Measurements from ENCODE around the gene SNRNP70.
A peak's percentile ranks its signal among the peaks of the same experiment; 100 is the strongest.
"Not testable (repeated sequence)": the region's sequence is repeated elsewhere in the genome, so short reads cannot be mapped to it uniquely, and the experiment has no call there.

Gene SNRNP70, protein sequence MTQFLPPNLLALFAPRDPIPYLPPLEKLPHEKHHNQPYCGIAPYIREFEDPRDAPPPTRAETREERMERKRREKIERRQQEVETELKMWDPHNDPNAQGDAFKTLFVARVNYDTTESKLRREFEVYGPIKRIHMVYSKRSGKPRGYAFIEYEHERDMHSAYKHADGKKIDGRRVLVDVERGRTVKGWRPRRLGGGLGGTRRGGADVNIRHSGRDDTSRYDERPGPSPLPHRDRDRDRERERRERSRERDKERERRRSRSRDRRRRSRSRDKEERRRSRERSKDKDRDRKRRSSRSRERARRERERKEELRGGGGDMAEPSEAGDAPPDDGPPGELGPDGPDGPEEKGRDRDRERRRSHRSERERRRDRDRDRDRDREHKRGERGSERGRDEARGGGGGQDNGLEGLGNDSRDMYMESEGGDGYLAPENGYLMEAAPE

DNA sequence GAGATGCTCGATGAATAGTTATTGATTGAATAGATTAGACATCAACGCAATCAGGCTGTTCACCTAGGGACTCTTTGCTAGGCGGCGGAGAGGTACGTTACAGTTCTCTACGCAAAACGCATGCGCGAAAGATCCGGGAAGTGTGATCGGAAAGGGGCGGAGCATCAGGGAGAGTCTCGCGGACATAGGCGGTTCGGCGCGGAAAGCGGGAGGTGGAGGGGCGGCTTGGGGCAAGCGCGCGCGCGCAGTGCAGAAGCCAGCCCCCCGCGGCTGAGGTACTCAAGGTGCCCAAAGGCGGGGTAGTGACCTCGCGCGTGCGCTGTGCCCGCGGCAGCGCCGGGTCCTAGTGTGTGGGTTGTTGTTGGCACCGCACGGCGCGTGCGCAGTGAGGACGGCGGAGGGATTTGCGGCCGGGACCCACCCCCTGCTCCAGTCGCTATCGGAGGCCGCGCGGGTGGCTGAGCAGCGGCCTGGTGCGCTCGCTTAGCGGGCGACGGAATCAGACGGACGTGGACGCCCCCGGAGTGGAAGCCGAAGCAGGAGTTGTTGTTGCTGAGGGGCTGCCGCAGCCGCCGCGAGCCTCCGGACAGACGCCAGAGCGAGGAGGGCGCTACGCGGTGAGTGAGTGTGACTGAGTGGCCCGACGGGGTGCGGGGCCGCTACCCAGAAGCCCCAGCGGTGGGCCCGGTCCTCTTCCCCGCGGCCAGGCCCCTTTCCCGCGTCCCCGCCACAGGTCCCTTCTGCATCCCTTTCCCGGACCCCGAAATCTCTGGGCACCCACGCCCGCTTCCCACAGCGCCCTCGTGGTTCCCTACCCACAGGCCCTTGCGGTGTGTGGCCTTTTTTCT lies at the start of gene SNRNP70:
SNRNP70 (plus strand) TSS at position 432 of the 848 bp plus-strand sequence. CDS start 964 bp downstream, outside the sequence.
- DNase-seq (ENCODE audit: low read depth) = peak; percentile 99
- peak within 1 kb of the TSS; percentile 96 for H3K4me3 ChIP-seq (ENCODE audit: low read depth, low read length)

DNA sequence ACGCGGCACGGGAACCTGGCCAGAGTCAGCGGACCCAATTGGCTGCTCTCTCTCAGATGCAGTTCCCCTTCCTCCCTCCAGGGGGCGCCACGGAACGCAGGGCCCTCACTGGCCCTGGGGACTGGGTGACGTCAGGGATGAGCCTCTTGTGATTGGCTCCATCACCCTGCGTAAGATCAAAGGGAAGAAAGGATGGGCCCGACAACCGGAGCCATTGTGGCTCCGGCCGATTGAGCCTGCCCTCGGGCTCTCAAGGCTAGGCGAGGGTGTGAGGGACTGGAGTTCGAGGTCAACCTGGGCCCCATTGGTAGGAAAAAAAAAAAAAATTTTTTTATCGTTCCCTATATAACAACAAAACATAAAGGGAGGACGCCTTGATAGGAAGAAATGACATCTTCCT lies 48.4 kb upstream of the SNRNP70 start, which contains the start of gene CGB1:
CGB1 (minus strand) TSS at position 81 of the 400 bp plus-strand sequence. CDS start 184 bp downstream, outside the sequence.
- not testable (repeated sequence) for H3K4me3 ChIP-seq (ENCODE audit: low read depth, low read length); DNase-seq (ENCODE audit: low read depth)

DNA sequence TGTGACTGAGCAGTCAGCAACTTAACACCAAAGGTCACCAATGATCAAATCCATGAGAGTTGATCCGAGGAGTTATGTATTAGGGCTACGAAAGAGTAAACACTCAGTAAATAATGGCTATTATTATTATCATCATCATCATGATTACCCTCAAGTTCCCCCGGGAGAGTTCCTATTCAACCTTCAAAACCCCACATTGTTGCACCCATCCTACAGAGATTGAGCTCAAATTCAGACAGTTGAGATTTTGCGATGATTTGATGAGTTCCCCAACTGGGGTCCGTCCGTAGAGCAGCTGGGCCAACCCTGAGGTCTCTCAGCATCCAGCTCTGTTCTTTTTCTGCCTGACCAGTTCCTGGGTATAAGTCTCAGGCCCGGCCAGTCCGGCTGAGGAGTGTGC lies 47.1 kb upstream of the SNRNP70 start:
- H3K4me3 ChIP-seq (ENCODE audit: low read depth, low read length); DNase-seq (ENCODE audit: low read depth): not testable (repeated sequence)

- DNase-seq (ENCODE audit: low read depth); H3K4me3 ChIP-seq (ENCODE audit: low read depth, low read length): not testable (repeated sequence)
Observed at GRCh38 chr19:49038557-49039276, 46.5 kb upstream of the SNRNP70 start.

DNA sequence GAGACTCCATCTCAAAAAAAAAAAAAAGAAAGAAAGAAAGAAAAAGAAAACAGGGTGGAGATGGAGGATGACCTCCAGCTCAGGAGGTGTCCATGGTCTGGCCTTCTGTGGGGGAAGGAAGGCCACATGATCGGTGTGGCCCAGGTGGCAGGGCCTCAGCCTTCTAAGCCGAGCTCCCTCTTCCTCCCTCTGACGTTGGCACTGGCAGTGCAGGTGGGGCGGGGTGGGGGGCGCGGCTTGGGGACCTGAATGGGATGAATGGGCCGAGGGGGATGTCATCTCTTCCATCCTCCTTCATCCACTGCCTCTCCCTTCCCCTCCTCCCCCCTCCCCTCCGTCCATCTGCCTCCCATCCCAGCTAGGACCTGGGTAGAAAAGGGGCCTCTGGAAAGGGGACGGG lies 45.5 kb upstream of the SNRNP70 start:
- not testable (repeated sequence) for DNase-seq (ENCODE audit: low read depth); H3K4me3 ChIP-seq (ENCODE audit: low read depth, low read length)

- no peak for DNase-seq (ENCODE audit: low read depth)
- no peak overlapping the region for H3K4me3 ChIP-seq (ENCODE audit: low read depth, low read length)
Observed at GRCh38 chr19:49042177-49042576, 43.1 kb upstream of the SNRNP70 start.

DNA sequence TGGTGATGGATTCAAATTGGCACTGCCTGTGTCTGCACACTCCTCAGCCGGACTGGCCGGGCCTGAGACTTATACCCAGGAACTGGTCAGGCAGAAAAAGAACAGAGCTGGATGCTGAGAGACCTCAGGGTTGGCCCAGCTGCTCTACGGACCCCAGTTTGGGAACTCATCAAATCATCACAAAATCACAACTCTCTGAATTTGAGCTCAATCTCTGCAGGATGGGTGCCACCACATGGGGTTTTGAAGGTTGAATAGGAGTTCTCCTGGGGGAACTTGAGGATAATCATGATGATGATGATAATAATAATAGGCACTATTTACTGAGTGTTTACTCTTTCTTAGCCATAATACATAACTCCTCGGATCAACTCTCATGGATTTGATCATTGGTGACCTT lies 42.6 kb upstream of the SNRNP70 start:
- not testable (repeated sequence) for DNase-seq (ENCODE audit: low read depth); H3K4me3 ChIP-seq (ENCODE audit: low read depth, low read length)

- not testable (repeated sequence) for H3K4me3 ChIP-seq (ENCODE audit: low read depth, low read length); DNase-seq (ENCODE audit: low read depth)
Observed at GRCh38 chr19:49043548-49043947, 41.7 kb upstream of the SNRNP70 start, which contains the start of gene CGB5. Gene CGB5, plus strand, starts transcription at chr19:49043848. Its CDS starts 362 bp downstream, at chr19:49044210.

DNA sequence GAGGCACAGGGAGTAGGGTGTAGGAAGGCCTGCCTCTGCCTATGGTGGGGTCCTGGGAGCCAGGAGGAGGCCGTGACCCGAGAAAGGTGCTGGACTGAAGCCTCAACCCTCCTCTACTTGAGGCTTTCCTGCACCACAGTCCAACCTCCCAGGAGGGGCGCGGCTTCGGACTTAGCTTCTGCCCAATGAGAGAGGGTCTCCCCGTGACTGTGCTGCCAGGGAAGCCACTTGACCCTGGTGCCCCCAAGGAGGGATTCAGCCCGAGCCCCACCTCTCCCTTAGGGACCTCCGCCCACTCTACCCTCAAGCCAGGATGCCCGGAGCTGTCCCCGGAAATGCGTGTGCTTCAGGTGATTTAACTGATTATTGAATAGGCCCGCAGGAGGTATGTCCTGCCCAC lies 36.2 kb upstream of the SNRNP70 start, which contains the start of gene CGB8:
CGB8 (minus strand) TSS at position 101 of the 400 bp plus-strand sequence. CDS start 372 bp downstream, outside the sequence.
- not testable (repeated sequence) for H3K4me3 ChIP-seq (ENCODE audit: low read depth, low read length); DNase-seq (ENCODE audit: low read depth)

DNA sequence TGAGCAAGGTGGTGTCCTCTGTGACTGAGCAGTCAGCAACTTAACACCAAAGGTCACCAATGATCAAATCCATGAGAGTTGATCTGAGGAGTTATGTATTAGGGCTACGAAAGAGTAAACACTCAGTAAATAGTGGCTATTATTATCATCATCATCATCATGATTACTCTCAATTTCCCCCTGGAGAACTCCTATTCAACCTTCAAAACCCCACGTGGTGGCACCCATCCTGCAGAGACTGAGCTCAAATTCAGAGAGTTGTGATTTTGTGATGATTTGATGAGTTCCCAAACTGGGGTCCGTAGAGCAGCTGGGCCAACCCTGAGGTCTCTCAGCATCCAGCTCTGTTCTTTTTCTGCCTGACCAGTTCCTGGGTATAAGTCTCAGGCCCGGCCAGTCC lies 35.4 kb upstream of the SNRNP70 start:
- not testable (repeated sequence) for DNase-seq (ENCODE audit: low read depth); H3K4me3 ChIP-seq (ENCODE audit: low read depth, low read length)

GRCh38 chr19:49050376-49051033 lies 34.7 kb upstream of the SNRNP70 start:
- DNase-seq (ENCODE audit: low read depth); H3K4me3 ChIP-seq (ENCODE audit: low read depth, low read length): not testable (repeated sequence)

- DNase-seq (ENCODE audit: low read depth) = no peak
- H3K4me3 ChIP-seq (ENCODE audit: low read depth, low read length) = peak overlapping the region; percentile 58
Observed at GRCh38 chr19:49056101-49056901, 28.9 kb upstream of the SNRNP70 start.

- not testable (repeated sequence) for DNase-seq (ENCODE audit: low read depth)
- H3K4me3 ChIP-seq (ENCODE audit: low read depth, low read length) = peak overlapping the region; percentile 58
Observed at GRCh38 chr19:49056902-49057596, 28.2 kb upstream of the SNRNP70 start.

GRCh38 chr19:49057636-49058234 lies 27.5 kb upstream of the SNRNP70 start, which contains the start of gene CGB7:
Gene CGB7, minus strand, starts transcription at chr19:49057749. Its CDS starts 2,374 bp downstream, at chr19:49055375.
- DNase-seq (ENCODE audit: low read depth) = no peak
- peak within 1 kb of the TSS; percentile 58 for H3K4me3 ChIP-seq (ENCODE audit: low read depth, low read length)

DNA sequence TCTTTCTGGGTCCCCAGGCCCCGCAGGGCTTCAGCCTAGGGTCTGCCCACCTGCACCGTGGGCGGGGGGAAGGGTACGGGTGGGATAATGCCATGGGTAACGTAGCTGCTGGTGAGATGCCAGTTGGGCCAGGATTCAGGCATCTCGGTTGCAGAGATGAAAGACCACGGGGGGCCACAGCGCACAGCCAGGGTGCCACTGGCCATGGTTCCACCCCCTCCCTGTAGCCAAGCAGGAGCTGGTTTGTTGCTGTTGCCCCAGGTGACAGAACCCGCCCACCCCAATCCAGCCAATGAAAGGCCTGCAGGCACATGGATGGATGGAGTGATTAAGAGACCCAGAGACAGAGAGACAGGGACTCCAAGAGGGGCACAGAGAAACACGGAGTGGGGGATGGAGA lies 26.7 kb upstream of the SNRNP70 start:
- no peak overlapping the region for H3K4me3 ChIP-seq (ENCODE audit: low read depth, low read length)
- DNase-seq (ENCODE audit: low read depth) = no peak

DNA sequence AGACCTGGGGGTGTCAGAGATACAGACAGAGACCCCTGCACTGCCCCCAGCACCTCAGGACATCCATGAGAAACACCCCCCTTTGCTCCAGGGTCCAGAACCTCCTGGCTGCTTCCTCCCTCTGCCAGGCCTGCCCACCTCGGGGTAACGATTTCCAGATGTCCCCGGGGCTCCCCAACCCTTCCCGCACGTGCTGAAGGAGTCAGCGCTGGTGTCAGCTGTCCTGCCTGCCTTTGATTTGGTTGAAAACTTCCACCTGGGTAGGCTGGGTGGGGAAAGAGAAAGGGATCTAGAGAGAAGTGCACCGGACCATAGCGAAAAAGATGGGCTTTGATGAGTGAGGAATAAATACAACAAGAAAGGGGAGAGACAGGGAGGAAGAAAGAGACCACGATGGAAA lies 26.2 kb upstream of the SNRNP70 start:
- H3K4me3 ChIP-seq (ENCODE audit: low read depth, low read length) = no peak overlapping the region
- no peak for DNase-seq (ENCODE audit: low read depth)

GRCh38 chr19:49061000-49061399 lies 24.3 kb upstream of the SNRNP70 start:
- no peak overlapping the region for H3K4me3 ChIP-seq (ENCODE audit: low read depth, low read length)
- no peak for DNase-seq (ENCODE audit: low read depth)

Measured in skeletal muscle cell (primary cell).